GM18858 (cell line): Measurements from ENCODE around the gene ZNF730.
"Not testable (repeated sequence)": the region's sequence is repeated elsewhere in the genome, so short reads cannot be mapped to it uniquely, and the experiment has no call there.

ENCODE experiments used
- ATAC-seq: cut with Tn5 transposase; IDR thresholded peaks from one replicate; pipeline ENCODE4 v1.9.1; 2021; ENCODE audit not compliant: unreplicated experiment

The ZNF730 gene

DNA sequence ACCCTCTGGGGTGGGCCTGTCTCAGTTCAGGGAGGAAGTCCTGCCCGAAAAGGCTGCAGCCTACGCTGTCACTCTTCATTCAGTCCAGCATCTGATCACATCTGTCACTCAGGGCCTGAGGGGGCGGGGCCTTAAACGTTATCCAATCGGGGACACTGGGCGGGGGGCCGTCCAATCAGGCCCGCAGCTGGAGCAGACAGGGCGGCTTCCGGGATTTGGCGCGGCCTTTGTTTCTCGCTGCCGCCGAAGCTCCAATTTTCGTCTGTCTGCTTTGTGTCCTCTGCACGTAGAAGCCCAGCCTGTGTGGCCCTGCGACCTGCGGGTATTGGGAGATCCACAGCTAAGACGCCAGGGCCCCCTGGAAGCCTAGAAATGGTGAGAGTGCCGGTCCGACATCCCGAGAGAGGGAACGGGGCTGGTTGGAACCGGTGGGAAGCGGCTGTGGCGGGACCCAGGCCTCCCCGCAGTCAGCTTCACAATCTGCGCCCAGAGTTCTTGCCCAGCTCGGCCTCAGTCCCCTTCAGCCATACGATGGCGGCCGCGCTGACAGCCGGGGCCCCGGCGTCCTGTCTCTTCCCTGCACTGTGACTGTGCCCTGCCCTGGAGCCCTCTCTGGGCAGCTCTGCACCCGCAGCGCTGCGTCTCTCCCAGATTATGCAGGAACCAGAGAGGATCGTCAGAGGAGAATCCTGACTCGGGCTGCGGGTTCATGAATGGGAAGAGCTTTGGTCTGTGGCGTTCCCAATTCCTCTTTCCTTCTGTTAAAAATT is at the start of gene ZNF730:
Gene ZNF730 (plus strand): TSS at position 224 of the 770 bp plus-strand sequence. CDS start 149 bp downstream, at position 373.
- peak; percentile 57 for ATAC-seq

DNA sequence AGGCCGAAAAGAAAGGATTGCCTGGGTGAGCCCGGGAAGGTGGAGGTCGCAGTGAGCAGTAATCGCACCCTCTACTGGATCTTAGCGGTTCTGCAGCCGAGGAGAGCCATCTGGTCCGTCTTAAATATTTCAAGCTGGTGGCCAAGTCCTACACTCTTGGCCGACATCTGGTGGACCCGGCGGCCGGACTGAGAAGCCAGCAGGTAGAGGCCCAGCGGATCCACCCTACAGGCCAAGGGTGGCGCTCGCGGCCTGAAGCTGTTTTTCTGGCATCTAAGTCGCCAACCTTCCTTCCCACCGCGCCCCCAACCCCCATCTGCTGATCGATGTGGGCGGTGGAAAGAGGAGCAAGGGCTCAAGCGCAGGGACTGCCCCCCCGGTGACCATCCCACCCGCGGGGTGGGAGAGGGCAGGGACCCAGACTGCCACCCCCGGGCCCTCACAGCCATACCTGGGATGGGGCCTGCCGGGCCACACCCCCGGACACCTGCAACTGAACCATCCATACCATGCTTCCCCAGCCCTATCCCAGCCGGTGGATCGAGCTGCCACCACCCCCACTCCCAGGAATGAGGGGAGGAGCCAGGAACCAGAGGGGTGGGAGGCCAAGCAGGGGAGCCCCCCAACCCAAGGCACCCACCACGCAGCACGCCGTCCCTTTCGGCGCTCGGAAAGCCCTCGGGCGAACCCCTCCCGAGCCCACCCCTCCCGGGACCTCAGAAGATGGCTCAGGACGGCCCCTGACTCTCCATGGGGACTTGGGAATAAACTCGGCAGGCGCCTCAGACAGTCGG is 46.3 kb upstream of the ZNF730 start:
- no peak for ATAC-seq

DNA sequence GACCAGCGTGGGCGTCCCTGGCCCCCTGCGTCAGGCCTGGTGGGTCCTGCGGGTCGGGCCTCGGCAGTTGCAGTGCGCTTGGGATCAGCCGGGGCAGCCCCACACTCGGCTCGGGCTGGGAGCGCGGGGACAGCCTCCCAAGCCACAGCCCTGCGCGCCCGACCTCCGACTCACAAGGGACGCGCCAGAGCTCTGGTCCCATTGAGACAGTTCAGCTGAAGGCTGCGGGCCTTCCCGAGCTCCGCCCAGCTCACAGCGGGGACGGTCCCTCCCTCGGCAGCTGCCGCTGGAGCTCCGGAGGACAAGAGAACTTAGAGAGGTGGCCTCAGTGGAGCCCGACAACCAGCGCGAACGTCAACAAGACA is 45.7 kb upstream of the ZNF730 start:
- no peak for ATAC-seq

DNA sequence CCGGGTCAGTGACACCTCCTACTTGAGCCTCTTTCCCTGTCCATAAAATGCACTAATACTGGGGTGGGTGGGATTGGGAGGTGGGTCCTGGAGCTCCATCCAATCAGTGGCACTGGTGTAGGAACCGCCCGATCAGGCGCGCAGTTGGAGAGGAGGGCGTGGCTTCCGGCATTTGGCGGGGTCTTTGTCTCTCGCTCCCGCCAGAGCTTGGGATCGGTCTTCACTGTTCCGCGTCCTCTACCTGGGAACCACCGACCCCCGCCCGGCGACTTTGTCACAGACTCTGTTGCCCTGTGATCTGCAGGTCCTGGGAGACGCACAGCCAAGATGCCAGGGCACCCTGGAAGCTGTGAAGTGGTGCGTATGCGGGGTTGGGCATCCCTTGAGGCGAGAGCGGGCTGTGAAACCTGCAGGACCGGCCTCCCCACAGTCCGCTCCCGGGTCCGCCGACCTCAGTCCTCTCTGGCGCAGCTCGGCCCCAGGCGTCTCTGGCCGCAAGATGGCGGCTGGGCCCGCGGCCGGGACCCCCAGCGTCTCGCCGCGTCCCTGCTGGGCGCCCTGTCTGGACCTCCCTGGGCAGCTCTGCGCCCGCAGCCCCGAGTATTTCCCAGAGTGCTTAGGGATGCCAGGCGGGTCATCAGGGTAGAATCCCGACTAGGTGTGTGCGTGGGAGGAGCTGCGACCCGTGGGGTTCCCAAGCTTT is 41.6 kb upstream of the ZNF730 start:
- no peak for ATAC-seq

DNA sequence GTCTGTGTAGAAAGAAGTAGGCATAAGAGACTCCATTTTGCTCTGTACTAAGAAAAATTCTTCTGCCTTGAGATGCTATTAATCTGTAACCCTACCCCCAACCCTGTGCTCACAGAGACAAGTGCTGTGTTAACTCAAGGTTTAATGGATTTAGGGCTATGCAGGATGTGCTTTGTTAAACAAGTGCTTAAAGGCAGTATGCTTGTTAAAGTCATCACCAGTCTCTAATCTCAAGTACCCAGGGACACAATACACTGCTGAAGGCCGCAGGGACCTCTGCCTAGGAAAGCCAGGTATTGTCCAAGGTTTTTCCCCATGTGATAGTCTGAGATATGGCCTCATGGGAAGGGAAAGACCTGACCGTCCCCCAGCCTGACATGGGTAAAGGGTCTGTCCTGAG is 39.0 kb upstream of the ZNF730 start:
- ATAC-seq = not testable (repeated sequence)

DNA sequence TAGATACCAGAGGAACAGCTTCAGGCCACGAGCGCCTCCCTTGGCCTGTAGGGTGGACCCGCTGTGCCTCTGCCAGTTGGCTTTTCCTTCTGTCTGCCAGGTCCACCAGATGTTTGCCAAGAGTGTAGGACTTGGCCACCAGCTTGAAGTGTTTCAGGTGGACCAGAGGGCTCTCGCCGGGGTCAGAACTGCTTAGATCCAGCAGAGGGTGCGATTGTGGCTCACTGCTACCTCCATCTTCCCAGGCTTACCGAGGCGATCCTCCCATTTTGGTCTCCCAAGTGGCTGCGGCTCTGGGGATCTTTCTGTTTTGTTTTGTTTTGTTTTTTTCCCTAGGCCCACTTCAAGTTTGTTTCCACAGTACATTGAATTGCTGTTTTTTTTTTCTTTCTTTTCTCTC is 23.0 kb upstream of the ZNF730 start:
- no peak for ATAC-seq

DNA sequence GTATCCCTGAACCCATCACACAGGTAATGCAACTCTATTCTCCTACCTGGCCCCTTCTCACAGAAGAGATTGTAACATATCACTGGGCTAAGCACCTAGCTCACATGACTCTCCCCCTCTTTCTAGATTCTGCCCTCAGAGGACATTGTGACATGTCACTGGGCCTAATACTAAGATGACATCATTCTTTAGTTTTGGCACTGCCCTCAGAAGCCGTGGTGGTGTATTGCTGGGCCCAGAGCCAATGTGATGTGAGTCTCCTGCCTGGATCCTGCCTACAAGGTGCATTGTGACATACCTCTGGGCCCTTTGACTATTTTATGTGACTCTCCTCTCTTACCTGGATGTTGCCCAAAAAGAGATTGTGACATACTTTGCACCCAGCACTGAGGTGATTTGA is 21.4 kb upstream of the ZNF730 start:
- ATAC-seq = no peak

DNA sequence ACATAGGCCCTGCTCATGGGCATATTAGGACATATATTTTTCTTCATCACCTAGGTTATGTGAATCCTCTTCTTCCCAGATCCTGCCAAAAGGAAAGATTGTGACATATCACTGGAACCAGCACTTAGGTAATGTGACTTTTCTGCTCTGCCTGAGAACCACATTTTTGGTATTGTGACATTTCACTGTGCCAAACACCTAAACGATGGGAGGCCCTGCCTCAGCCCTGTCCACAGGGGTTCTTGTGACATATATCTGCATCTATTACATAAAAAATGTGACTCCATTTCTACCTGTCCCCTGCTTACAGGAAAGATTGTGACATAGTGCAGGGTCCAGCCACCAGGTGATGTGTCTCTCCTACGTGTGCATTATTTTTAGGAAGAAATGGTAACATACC is 18.5 kb upstream of the ZNF730 start:
- no peak for ATAC-seq

DNA sequence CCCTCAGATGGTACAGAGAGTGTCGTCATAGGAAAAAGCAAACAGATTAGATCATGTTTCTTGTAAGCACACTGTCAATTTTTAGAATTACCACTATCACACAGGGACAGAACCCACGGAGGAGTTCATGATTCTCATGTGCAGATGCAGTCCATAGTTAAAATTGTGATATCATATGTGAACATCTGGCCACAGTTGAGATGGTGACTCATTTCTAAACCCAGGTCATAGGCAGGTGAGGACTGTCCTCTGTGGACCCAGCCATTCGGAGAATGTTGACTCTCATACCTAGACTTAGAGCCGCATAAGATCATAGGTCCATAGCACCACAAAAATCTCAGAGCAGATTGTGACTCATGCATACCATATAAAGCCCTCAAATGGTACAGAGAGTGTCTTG is 17.8 kb upstream of the ZNF730 start:
- ATAC-seq = no peak

DNA sequence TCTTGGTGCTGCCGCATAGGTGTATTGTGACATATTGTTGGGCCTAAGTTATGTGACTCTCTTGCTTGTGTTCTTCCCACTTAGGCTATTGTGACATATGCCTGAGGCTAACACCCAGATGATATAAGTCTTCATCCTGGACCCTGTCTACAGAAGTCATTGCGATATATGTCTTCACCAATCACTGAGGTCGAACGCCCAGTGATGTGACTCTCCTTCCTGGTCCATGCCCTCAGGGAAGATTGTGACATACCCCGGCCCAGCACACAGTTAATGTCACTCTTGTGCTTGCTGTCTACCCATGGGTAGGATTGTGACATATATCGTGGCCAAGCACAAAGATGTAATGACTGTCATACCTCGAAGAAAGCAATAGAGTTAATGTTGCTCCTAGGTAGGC is 16.9 kb upstream of the ZNF730 start:
- ATAC-seq = no peak

DNA sequence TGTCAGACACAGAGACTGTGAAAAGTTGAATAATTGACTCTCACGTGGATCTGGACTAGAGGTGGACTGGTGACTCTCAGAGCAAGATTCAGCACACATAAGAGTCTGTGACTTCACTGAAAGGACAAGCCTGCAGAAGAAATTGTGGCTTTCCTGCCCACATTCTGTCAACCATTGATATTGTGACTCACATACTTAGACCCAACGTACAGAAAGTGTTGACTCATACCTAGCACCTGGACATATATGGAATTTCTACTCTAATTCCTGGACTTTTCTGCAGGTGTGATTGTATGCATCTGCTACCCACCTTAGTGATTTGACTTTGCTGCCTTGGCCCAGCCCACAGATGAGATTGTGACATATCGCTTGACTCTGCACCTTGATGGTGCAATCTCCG is 15.6 kb upstream of the ZNF730 start:
- ATAC-seq = no peak

DNA sequence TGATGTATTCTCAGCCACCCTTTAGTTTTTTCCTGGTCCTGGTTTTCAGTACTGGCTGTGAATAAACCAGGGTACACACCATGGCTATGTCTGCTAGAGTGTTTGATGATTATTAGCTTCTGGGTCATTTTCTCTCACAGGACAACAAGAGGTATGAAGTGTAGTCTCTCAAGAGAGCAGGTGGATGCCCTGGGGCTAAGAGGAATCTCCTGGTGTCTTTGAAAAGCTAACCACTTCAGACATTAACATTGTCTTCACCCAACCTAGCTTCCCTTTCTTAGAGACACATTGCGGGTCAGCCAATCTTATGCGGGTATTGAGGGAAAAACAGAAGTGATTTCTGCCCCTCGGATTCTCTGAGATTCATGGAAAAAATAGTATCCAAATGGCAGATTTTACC is 1.6 kb downstream of the ZNF730 start:
- no peak for ATAC-seq

DNA sequence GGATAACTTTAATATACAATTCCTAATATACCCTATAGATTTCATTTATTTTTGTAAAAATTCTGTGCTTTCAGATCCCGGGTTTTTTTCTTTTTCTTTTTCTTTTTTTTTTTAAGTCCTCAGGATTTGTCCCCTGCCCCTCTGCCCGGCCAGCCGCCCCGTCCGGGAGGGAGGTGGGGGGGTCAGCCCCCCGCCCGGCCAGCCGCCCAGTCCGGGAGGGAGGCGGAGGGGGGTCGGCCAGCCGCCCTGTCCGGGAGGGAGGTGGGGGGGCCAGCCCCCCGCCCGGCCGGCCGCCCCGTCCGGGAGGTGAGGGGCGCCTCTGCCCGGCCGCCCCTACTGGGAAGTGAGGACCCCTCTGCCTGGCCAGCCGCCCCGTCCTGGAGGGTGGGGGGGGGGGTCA is 17.4 kb downstream of the ZNF730 start:
- ATAC-seq = not testable (repeated sequence)

DNA sequence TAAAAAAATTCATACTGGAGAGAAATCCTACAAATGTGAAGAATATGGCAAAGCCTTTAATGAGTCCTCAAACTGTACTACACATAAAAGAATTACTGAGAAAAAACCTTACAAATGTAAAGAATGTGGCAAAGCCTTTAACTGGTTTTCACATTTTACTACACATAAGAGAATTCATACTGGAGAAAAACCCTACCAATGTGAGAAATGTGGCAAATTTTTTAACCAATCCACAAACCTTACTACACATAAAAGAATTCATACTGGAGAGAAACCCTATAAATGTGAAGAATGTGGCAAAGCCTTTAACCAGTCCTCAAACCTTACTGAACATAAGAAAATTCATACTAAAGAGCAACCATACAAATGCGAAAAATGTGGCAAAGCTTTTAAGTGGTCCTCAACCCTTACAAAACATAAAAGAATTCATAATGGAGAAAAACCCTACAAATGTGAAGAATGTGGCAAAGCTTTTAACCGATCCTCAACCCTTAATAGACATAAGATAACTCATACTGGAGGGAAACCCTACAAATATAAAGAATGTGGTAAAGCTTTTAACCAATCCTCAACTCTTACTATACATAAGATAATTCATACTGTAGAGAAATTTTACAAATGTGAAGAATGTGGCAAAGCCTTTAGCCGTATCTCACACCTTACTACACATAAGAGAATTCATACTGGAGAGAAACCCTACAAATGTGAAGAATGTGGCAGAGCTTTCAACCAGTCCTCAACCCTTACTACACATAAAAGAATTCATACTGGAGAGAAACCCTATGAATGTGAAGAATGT is 29.0 kb downstream of the ZNF730 start:
- ATAC-seq = no peak

DNA sequence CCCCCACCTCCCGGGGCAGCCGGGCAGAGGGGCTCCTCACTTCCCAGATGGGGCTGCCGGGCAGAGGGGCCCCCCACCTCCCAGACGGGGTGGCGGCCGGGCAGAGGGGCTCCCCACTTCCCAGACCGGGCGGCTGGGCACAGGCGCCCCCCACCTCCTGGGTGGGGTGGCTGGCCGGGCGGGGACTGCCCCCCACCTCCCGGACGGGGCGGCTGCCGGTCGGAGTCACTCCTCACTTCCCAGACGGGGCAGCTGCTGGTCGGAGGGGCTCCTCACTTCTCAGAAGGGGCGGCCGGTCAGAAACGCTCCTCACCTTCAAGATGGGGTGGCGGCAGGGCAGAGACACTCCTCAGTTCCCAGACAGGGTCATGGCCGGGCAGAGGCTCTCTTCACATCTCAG is 43.9 kb downstream of the ZNF730 start:
- no peak for ATAC-seq

DNA sequence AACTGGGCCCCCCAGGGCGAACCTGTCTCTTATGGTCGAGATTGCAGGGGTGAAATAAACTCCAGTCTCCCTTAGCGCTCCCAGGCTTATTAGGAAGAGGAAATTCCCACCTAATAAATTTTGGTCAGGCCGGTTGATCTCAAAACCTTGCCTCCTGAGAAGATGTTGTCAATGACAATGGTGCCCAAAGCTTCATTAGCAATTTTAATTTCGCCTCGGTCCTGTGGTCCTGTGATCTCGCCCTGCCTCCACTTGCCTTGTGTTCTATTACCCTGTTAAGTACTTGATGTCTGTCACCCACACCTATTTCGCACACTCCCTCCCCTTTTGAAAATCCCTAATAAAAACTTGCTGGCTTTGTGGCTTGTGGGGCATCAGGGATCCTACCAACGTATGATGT is 51.5 kb downstream of the ZNF730 start:
- ATAC-seq = not testable (repeated sequence)

DNA sequence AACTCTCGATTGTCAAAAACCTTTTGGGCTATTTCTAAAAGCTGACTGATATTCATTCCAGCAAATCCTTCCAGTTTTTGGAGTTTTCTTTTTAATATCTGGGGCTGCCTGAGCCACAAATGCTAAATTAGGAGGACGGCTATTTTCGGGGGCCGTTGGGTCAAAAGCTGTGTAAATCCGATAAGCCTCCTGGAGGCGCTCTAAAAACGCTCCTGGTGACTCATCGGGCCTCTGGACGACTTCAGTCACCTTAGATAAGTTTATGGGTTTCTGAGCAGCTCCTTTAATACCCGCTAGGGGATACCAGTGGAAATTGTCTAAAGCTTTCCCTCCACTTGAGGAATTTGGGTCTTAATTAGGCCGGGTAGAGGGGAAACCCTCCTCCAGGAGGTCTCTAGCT is 66.4 kb downstream of the ZNF730 start:
- ATAC-seq = no peak

DNA sequence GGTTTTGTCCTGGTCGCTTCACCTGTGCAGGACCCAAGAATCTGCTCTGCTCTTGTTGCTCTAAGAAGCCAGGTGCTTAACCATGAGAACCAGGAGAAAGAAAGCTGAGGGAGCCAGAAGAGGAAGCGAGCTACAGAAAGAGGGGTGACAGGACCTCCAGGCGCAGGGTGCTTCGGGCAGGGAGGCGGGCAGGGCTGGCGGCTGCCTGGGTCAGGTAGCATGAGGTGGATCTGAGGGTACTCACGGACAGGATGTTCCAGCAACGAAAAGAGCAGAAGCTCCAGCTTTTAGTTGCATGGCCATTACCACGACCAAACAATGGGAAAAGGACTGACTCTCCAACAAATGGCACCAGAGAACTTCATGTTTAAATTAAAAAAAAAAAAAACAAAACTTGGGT is 73.5 kb downstream of the ZNF730 start:
- no peak for ATAC-seq
